HG03460 (cell line): ENCODE measurements around the gene MRNIP.

Experiments used
- ATAC-seq: cut with Tn5 transposase; IDR thresholded peaks from one replicate; pipeline ENCODE4 v1.9.1; 2021; ENCODE audit not compliant: unreplicated experiment

The MRNIP gene

GRCh38 chr5:179805529-179806249 is 52.9 kb downstream of the MRNIP start:
- peak; percentile 31 for ATAC-seq

- ATAC-seq, result no peak
These were observed 53.5 kb downstream of the MRNIP start for GRCh38 chr5:179805070-179805528.

GRCh38 chr5:179804555-179804947 is 54.1 kb downstream of the MRNIP start:
- no peak for ATAC-seq

GRCh38 chr5:179803651-179804554 is 54.7 kb downstream of the MRNIP start:
- ATAC-seq, result no peak

GRCh38 chr5:179802950-179803562 is 55.6 kb downstream of the MRNIP start:
- no peak for ATAC-seq

- no peak for ATAC-seq
These were observed 56.3 kb downstream of the MRNIP start for GRCh38 chr5:179802207-179802883.

- ATAC-seq, result peak; percentile 41
These were observed 57.1 kb downstream of the MRNIP start for GRCh38 chr5:179801304-179802206.

- no peak for ATAC-seq
These were observed 57.9 kb downstream of the MRNIP start for GRCh38 chr5:179800696-179801201.

GRCh38 chr5:179800071-179800695 is 58.4 kb downstream of the MRNIP start:
- ATAC-seq, result no peak

- ATAC-seq, result no peak
These were observed 59.0 kb downstream of the MRNIP start for GRCh38 chr5:179799644-179799973.

GRCh38 chr5:179798771-179799643 is 59.6 kb downstream of the MRNIP start:
- ATAC-seq, result no peak

GRCh38 chr5:179798144-179798770 is 60.4 kb downstream of the MRNIP start:
- ATAC-seq, result no peak

GRCh38 chr5:179797741-179798140 is 60.9 kb downstream of the MRNIP start:
- ATAC-seq, result no peak

- no peak for ATAC-seq
These were observed 61.6 kb downstream of the MRNIP start for GRCh38 chr5:179796877-179797608.

GRCh38 chr5:179795863-179796833 is 62.5 kb downstream of the MRNIP start:
- peak; percentile 58 for ATAC-seq
